GM12872 (cell line): ENCODE data around the gene RSPH4A.

Source experiments
- TF ChIP-seq, protein P1 (sequence below): IDR thresholded peaks from 3 replicates; pipeline ENCODE4 v1.5.1; 2011; ENCODE audit warnings: low read depth, mild to moderate bottlenecking, low read length, moderate library complexity; ENCODE audit not compliant: insufficient read depth

RSPH4A gene

GRCh38 chr6:116615937-116616736, at the start of gene RSPH4A:
Gene RSPH4A (plus strand): TSS chr6:116616479. CDS start chr6:116616624, 145 bp downstream.
- TF ChIP-seq, protein P1, sequence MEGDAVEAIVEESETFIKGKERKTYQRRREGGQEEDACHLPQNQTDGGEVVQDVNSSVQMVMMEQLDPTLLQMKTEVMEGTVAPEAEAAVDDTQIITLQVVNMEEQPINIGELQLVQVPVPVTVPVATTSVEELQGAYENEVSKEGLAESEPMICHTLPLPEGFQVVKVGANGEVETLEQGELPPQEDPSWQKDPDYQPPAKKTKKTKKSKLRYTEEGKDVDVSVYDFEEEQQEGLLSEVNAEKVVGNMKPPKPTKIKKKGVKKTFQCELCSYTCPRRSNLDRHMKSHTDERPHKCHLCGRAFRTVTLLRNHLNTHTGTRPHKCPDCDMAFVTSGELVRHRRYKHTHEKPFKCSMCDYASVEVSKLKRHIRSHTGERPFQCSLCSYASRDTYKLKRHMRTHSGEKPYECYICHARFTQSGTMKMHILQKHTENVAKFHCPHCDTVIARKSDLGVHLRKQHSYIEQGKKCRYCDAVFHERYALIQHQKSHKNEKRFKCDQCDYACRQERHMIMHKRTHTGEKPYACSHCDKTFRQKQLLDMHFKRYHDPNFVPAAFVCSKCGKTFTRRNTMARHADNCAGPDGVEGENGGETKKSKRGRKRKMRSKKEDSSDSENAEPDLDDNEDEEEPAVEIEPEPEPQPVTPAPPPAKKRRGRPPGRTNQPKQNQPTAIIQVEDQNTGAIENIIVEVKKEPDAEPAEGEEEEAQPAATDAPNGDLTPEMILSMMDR = no peak

DNA sequence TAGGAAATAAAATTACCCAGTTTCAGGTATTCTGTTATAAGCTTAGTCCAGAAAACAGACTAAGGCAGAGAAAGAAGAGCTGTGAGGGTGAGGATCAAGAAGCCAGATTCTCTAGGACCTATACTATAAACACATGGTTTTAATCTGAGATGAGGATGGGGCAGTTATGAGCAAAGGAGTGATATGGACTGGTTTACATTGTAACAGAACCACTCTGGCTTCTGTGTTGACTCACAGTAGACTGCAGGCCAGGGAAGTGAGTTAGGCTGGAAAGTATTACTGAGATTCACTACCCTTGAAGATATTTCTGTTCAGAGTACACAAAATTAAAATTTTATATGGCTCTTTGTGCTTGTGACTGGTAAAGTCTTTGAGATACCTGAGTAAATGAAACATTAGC, 48.2 kb upstream of the RSPH4A start:
- TF ChIP-seq, protein P1 = no peak

- TF ChIP-seq, protein P1 = no peak
Observed at GRCh38 chr6:116568821-116569755, 47.2 kb upstream of the RSPH4A start.

DNA sequence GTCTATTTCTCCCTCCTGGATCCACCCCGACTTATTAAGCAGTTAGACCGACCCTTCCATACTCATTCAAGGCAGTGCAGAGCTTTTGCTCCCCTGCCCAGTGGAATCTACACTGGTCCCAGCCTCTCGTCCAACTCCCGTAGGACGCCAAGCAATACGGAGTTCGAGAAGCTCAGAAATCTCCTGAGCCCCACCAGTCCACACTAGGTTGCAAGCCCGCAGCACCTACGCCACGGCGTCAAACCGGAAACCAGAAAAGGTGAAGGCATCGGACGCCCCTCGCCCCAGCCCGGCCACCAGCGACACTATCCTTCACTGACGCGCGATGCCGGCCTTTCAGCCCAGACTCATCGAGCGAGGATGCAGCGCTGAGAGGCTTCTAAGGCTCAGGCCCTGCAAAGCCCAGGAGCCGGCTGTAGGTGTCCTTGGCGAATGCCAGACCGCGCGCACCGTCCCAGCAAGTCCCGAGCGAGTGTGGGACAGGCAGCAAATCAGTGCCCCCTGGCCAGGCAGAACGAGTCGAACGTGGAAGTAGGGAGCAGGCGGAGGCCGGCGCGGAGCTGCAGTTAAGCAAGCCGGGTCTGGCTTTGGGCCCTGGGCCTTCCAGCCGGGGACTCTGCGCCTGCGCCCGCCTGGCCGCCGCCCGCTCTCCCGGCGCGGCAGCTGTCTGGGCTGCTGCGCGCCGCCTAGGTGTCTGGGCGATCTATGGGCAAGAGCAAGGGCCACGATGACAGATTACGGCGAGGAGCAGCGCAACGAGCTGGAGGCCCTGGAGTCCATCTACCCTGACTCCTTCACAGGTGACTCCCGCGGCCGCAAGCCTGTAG, 45.2 kb upstream of the RSPH4A start, which contains the start of gene RWDD1:
Gene RWDD1 (plus strand): TSS at position 649 of the 827 bp plus-strand sequence. CDS start 79 bp downstream, at position 728.
- TF ChIP-seq, protein P1 = no peak

- TF ChIP-seq, protein P1 = no peak
Observed at GRCh38 chr6:116571683-116572000, 44.6 kb upstream of the RSPH4A start.

DNA sequence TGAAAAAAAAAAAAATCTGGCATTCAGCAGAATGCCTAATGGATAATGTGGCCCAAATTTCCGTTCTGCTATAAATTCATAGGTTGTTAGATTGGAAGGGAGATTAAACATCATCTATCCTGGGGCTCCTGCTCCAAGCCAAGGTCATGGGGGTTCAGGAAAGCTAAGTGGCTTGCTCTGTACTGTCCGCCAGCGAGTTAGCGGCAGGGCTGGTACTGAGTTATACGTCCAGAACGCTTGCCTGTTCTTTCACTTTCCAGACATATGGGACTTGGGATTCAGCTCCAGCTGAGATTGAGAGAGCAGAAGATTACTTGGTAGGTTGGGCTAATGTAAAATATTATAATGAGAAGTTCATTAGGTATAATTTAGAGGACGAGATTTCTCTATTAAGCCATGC, 44.1 kb upstream of the RSPH4A start:
- TF ChIP-seq, protein P1 = no peak
